ENCODE results near the gene DNAH10.

DNA sequence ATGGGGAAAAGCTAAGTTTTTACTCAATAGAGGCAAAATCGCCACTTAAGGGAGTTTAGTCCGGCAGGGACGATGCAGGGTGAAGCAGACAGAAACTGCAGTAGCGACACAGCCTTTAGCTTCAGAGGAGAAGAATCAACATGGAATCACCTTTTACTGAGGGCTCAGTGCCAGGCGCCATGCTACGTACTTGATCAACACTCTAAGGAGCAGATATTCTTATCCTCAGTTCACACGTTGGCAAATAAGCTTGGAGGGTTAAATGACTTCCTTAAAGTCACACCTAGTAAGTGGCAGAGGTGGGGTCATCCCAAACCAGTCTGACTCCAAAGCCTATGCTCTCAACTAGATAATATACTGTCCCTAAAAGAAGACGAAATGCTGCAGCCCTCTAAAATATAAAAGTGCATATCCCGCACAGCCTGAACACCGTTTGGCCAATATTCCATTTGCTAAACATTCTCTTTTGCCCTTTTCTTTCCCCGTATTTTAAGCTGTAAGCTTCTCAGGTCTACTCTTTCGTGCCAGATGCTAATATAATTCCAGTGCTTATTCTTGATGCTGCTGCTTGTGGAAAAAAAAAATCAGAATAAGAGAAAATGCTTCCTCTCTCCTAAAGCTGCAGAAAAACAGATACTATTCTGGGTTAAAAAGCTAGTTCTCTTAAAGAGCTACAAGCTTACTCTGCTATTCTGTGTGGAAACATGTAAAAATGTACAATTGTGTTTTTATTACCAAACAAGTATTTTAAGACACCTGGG, 199.7 kb downstream of the DNAH10 start:
- TF ChIP-seq, protein P1, sequence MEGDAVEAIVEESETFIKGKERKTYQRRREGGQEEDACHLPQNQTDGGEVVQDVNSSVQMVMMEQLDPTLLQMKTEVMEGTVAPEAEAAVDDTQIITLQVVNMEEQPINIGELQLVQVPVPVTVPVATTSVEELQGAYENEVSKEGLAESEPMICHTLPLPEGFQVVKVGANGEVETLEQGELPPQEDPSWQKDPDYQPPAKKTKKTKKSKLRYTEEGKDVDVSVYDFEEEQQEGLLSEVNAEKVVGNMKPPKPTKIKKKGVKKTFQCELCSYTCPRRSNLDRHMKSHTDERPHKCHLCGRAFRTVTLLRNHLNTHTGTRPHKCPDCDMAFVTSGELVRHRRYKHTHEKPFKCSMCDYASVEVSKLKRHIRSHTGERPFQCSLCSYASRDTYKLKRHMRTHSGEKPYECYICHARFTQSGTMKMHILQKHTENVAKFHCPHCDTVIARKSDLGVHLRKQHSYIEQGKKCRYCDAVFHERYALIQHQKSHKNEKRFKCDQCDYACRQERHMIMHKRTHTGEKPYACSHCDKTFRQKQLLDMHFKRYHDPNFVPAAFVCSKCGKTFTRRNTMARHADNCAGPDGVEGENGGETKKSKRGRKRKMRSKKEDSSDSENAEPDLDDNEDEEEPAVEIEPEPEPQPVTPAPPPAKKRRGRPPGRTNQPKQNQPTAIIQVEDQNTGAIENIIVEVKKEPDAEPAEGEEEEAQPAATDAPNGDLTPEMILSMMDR (IDR thresholded peaks at IDR 0.05 in 4 of 5, conservative IDR thresholded peaks at IDR 0.05 in 1 of 5) = no peak
- TF ChIP-seq POLR2A (IDR thresholded peaks at IDR 0.05) = no peak
